OCI-LY3 (cell line): ENCODE results near the gene SH3TC2.

Experiments used
- H2AFZ ChIP-seq: fragments of 200-600, 300-600 bp; shearing (Covaris generic); 2 replicates; pipeline ENCODE4 v1.6.0; 2014; ENCODE audit warnings: antibody characterized with exemption, low read depth, low read length
- H3K27ac ChIP-seq: fragments of 200-600, 300-600 bp; sonication (generic); 2 replicates; pipeline ENCODE4 v1.5.1; 2014; ENCODE audit warnings: mild to moderate bottlenecking, low read length, moderate library complexity, mixed read lengths
- H3K27me3 ChIP-seq: fragments of 200-600, 300-600 bp; sonication (generic); 2 replicates; pipeline ENCODE4 v1.6.1; 2014; ENCODE audit warnings: low read depth, low read length, mixed read lengths
- H3K36me3 ChIP-seq: fragments of 200-600, 300-600 bp; sonication (generic); replicated peaks from 2 replicates; pipeline ENCODE3; 2014; ENCODE audit warnings: low read depth, low read length, mixed read lengths
- H3K4me1 ChIP-seq: fragments of 300-600, 200-600 bp; sonication (generic); 2 replicates; pipeline ENCODE4 v1.6.1; 2014; ENCODE audit warnings: low read length, mixed read lengths
- H3K4me2 ChIP-seq: fragments of 200-600, 300-600 bp; sonication (generic); 2 replicates; pipeline ENCODE4 v1.6.1; 2014; ENCODE audit warnings: low read length, mixed read lengths
- H3K4me3 ChIP-seq: fragments of 300-600, 200-600 bp; sonication (generic); 2 replicates; pipeline ENCODE4 v1.5.1; 2014; ENCODE audit warnings: antibody characterized with exemption, mild to moderate bottlenecking, low read length, moderate library complexity
- H3K79me2 ChIP-seq: fragments of 300-600, 200-600 bp; shearing (Covaris generic); 2 replicates; pipeline ENCODE4 v1.6.1; 2014; ENCODE audit warnings: mild to moderate bottlenecking, low read length, mixed read lengths
- H3K9ac ChIP-seq: fragments of 300-600, 200-600 bp; shearing (Covaris generic); 2 replicates; pipeline ENCODE4 v1.6.0; 2014; ENCODE audit warnings: mild to moderate bottlenecking, low read length, moderate library complexity
- H3K9me3 ChIP-seq: fragments of 200-600, 300-600 bp; shearing (Covaris generic); 2 replicates; pipeline ENCODE4 v1.6.1; 2014; ENCODE audit warnings: low read length, mixed read lengths; ENCODE audit not compliant: insufficient read depth
- H4K20me1 ChIP-seq: fragments of 200-600, 300-600 bp; sonication (generic); 2 replicates; pipeline ENCODE4 v1.6.1; 2016; ENCODE audit warnings: low read length, mixed read lengths; ENCODE audit not compliant: insufficient read depth
- EZH2phosphoT487 ChIP-seq: fragments of 200-600 bp; shearing (Covaris generic); IDR thresholded peaks from 2 replicates; pipeline ENCODE4 v1.6.1; 2018; ENCODE audit warnings: antibody characterized with exemption, mixed run types, low read depth
- TF ChIP-seq, protein P1 (sequence below): fragments of 200-600, 300-600 bp; sonication (generic); IDR thresholded peaks from 2 replicates; pipeline ENCODE4 v1.5.1; 2014; ENCODE audit warnings: antibody characterized with exemption, low read length, low read depth

The SH3TC2 gene

DNA sequence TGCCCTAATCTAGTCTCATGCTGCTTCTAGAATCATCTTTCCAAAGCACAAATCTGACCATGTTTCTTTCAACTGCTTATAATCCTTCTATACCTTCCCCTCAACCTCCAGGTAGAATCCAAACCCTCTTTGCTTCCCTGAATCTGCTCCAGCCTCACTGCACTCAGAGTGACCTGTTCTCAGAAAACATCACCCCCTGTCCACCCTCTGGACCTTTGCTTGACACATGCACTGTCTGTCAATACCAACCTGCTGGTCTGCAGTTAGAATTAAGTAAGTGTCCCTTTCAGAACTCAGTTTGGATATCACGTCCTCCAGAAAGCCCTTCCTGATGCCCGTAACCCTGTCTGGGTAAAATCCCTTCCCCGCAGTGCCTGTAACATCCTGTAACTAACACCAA, 63.1 kb downstream of the SH3TC2 start:
- Histone ChIP-seq H3K4me3 (no peak overlapping the region), H3K9me3 (no peaks in the 10 kb centered on the region), H3K79me2 (no peaks in the 10 kb centered on the region), H4K20me1 (no peaks in the 10 kb centered on the region), H3K4me2 (no peak overlapping the region), H3K4me1 (no peaks in the 10 kb centered on the region), H3K9ac (no peak overlapping the region), H3K27me3 (peaks cover 18% of the 10 kb centered on the region), H3K27ac (no peak overlapping the region), H3K36me3 (no peaks in the 10 kb centered on the region), H2AFZ (no peak overlapping the region)
- TF ChIP-seq, protein P1, sequence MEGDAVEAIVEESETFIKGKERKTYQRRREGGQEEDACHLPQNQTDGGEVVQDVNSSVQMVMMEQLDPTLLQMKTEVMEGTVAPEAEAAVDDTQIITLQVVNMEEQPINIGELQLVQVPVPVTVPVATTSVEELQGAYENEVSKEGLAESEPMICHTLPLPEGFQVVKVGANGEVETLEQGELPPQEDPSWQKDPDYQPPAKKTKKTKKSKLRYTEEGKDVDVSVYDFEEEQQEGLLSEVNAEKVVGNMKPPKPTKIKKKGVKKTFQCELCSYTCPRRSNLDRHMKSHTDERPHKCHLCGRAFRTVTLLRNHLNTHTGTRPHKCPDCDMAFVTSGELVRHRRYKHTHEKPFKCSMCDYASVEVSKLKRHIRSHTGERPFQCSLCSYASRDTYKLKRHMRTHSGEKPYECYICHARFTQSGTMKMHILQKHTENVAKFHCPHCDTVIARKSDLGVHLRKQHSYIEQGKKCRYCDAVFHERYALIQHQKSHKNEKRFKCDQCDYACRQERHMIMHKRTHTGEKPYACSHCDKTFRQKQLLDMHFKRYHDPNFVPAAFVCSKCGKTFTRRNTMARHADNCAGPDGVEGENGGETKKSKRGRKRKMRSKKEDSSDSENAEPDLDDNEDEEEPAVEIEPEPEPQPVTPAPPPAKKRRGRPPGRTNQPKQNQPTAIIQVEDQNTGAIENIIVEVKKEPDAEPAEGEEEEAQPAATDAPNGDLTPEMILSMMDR = no peak
- TF ChIP-seq EZH2phosphoT487 = no peak

DNA sequence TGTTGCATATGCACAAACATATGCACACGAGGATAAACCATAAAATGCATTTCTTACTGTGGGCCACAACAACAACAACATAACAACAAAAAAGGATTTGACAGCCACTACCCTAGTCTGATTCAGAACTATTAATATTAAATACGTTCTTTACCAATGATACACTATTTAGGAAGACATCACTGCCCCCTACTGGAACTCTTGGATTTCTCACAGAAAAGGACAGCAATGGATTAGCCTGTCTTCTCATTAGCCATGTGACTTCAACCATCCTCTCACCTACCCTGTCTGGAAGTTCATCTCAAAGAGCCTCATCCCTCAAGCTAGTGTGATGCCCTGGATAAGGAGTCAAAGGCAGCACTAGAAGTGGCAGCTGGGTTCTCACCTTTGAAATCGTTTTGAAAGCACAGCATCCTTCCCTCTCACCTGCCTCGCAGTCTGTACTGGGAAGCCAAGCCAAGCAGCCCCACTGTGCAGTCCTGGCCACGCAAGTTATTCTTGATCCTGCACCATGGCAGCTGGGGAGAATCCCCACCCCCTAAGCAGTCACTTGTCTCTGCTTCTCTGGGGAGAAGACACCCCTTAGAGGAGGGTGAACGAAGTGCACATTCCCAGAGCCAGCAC, 64.6 kb downstream of the SH3TC2 start:
- H3K4me2 ChIP-seq = no peak overlapping the region
- H3K79me2 ChIP-seq = no peaks in the 10 kb centered on the region
- no peaks in the 10 kb centered on the region for H3K36me3 ChIP-seq
- no peaks in the 10 kb centered on the region for H3K9me3 ChIP-seq
- TF ChIP-seq, protein P1 = peak; percentile 60
- TF ChIP-seq EZH2phosphoT487 = no peak
- no peak overlapping the region for H2AFZ ChIP-seq
- no peak overlapping the region for H3K27ac ChIP-seq
- no peak overlapping the region for H3K4me3 ChIP-seq
- no peaks in the 10 kb centered on the region for H4K20me1 ChIP-seq
- peaks cover 25% of the 10 kb centered on the region for H3K27me3 ChIP-seq
- no peaks in the 10 kb centered on the region for H3K4me1 ChIP-seq
- no peak overlapping the region for H3K9ac ChIP-seq

DNA sequence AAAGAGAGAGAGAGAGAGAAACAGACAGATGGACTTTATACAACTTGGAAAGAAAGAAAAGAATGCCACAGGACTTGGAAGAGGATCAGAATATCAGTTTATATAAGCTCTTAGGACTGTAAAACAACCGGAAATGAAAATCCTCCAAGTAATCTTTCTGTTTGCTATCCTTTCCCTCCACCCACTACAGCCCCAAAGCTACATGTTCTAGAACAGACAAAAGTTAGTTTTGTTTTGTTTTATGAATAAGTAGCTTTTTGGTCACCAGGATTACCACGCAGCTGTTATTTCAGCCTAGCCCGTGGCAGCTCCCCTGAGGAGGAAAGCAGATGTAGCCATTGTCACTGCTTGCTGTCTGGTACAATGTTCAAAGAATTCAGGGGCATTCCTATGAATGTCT, 66.6 kb downstream of the SH3TC2 start:
- no peaks in the 10 kb centered on the region for H3K9me3 ChIP-seq
- no peaks in the 10 kb centered on the region for H3K4me1 ChIP-seq
- H3K9ac ChIP-seq = no peak overlapping the region
- H3K4me2 ChIP-seq = no peak overlapping the region
- no peaks in the 10 kb centered on the region for H3K79me2 ChIP-seq
- no peak overlapping the region for H3K4me3 ChIP-seq
- H4K20me1 ChIP-seq = no peaks in the 10 kb centered on the region
- H2AFZ ChIP-seq = no peak overlapping the region
- peaks cover 23% of the 10 kb centered on the region for H3K27me3 ChIP-seq
- H3K36me3 ChIP-seq = no peaks in the 10 kb centered on the region
- no peak overlapping the region for H3K27ac ChIP-seq
- TF ChIP-seq EZH2phosphoT487 = no peak
- TF ChIP-seq, protein P1 = no peak

DNA sequence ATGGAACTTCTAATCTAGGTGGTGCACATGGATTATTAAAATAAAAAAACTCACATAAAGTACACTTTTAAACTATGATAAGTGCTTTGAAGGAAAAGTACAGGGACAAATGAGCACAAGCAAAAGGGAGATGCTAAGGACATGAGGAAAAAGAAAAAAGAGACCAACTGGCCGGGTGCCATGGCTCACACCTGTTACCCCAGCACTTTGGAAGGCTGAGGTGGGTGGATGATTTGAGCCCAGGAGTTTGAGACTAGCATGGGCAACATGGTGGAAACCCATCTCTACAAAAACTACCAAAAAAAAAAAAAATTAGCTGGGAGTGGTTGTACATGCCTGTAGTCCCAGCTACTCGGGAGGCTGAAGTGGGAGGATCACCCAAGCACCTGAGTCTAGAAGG, 67.1 kb downstream of the SH3TC2 start:
- Histone ChIP-seq H3K9me3 (no peaks in the 10 kb centered on the region), H3K4me2 (no peak overlapping the region), H3K27ac (no peak overlapping the region), H3K9ac (no peak overlapping the region), H3K36me3 (no peaks in the 10 kb centered on the region), H3K4me3 (no peak overlapping the region), H4K20me1 (no peaks in the 10 kb centered on the region), H3K4me1 (no peaks in the 10 kb centered on the region), H3K79me2 (no peaks in the 10 kb centered on the region), H3K27me3 (peaks cover 23% of the 10 kb centered on the region), H2AFZ (no peak overlapping the region)
- TF ChIP-seq EZH2phosphoT487 = no peak
- TF ChIP-seq, protein P1 = no peak
